GM04504 (cell line): ENCODE measurements around the gene TGM2.
A peak's percentile ranks its signal among the peaks of the same experiment; 100 is the strongest.

Experiments used
- DNase-seq: peaks from one replicate; pipeline ENCODE4 v3.0.0-alpha.2; 2012; ENCODE audit warnings: low read depth

The TGM2 gene

GRCh38 chr20:38132156-38132909 is 32.7 kb downstream of the TGM2 start:
- DNase-seq: no peak

GRCh38 chr20:38131588-38132121 is 33.4 kb downstream of the TGM2 start:
- DNase-seq: no peak

GRCh38 chr20:38130687-38131587 is 34.1 kb downstream of the TGM2 start:
- DNase-seq: no peak

- DNase-seq: no peak
Measured at GRCh38 chr20:38129893-38130609, 35.0 kb downstream of the TGM2 start.

- no peak for DNase-seq
Measured at GRCh38 chr20:38129248-38129865, 35.7 kb downstream of the TGM2 start.

GRCh38 chr20:38128691-38129090 is 36.4 kb downstream of the TGM2 start:
- DNase-seq: no peak

GRCh38 chr20:38127920-38128528 is 37.0 kb downstream of the TGM2 start:
- DNase-seq: no peak

- DNase-seq: peak; percentile 59
Measured at GRCh38 chr20:38126932-38127621, 38.0 kb downstream of the TGM2 start.

GRCh38 chr20:38126146-38126921 is 38.7 kb downstream of the TGM2 start:
- no peak for DNase-seq

- DNase-seq: no peak
Measured at GRCh38 chr20:38125157-38126056, 39.7 kb downstream of the TGM2 start.

- DNase-seq: no peak
Measured at GRCh38 chr20:38123021-38123587, 42.0 kb downstream of the TGM2 start.

- no peak for DNase-seq
Measured at GRCh38 chr20:38121741-38122140, 43.3 kb downstream of the TGM2 start.

GRCh38 chr20:38120625-38120988 is 44.5 kb downstream of the TGM2 start:
- DNase-seq: no peak

- no peak for DNase-seq
Measured at GRCh38 chr20:38119446-38119845, 45.6 kb downstream of the TGM2 start.

GRCh38 chr20:38117635-38118034 is 47.4 kb downstream of the TGM2 start:
- DNase-seq: no peak

GRCh38 chr20:38117205-38117604 is 47.9 kb downstream of the TGM2 start:
- no peak for DNase-seq

GRCh38 chr20:38116409-38117165 is 48.5 kb downstream of the TGM2 start:
- no peak for DNase-seq

- DNase-seq: no peak
Measured at GRCh38 chr20:38115896-38116295, 49.2 kb downstream of the TGM2 start.
